Heart left ventricle (tissue), 16 donors: ENCODE results near the gene RXRB. TPM values are rescaled to one million over a fixed set of nuclear protein-coding genes. Genes with fewer than 3 reads are reported as not detected.
"Not testable (repeated sequence)": the region's sequence is repeated elsewhere in the genome, so short reads cannot be mapped to it uniquely, and the experiment has no call there.

ENCODE experiments used
- ATAC-seq, 4 donors: fragments of 200-7000 bp; cut with Tn5 transposase; one replicate each; pipeline ENCODE4 v1.9.1; 2020 to 2022; ENCODE audit warnings: moderate library complexity in 4 of 4, mild to moderate bottlenecking in 3 of 4, moderate number of reproducible peaks in 1 of 4
- DNase-seq, 5 donors: peaks; one replicate each; pipeline ENCODE4 v3.0.0-alpha.2; 2020
- H3K27ac ChIP-seq, 12 donors: fragments of 200-600 bp; sonication (generic) in 4 of 12; one replicate each; pipeline versions ENCODE4 v1.5.0 to v1.8.0; 2016 to 2022; ENCODE audit warnings: mild to moderate bottlenecking in 2 of 12
- H3K27me3 ChIP-seq, 9 donors: fragments of 200-600 bp; sonication (generic) in 2 of 9; one replicate each; pipeline versions ENCODE4 v1.5.1 to v1.8.0; 2016 to 2022; ENCODE audit warnings: mild to moderate bottlenecking in 3 of 9
- H3K36me3 ChIP-seq, 9 donors: fragments of 200-600 bp; sonication (generic) in 2 of 9; one replicate each; pipeline versions ENCODE4 v1.5.0 to v1.8.0; 2018 to 2022; ENCODE audit warnings: mild to moderate bottlenecking in 2 of 9
- H3K4me1 ChIP-seq, 12 donors: fragments of 200-600 bp; sonication (generic) in 4 of 12; one replicate each; pipeline versions ENCODE4 v1.5.0 to v1.8.0; 2016 to 2022; ENCODE audit warnings: mild to moderate bottlenecking in 3 of 12
- H3K4me3 ChIP-seq, 12 donors: fragments of 200-600 bp; sonication (generic) in 4 of 12; one replicate each; pipeline versions ENCODE4 v1.5.0 to v1.8.0; 2017 to 2022; ENCODE audit warnings: mild to moderate bottlenecking in 9 of 12, moderate library complexity in 4 of 12
- H3K9me3 ChIP-seq, 12 donors: fragments of 200-600 bp; sonication (generic) in 4 of 12; one replicate each; pipeline versions ENCODE4 v1.5.0 to v1.8.0; 2016 to 2022; ENCODE audit warnings: mild to moderate bottlenecking in 1 of 12
- POLR2A ChIP-seq, 2 donors: fragments of 450-650 bp; IDR thresholded peaks; one replicate each; pipeline ENCODE4 v1.6.1; 2017; ENCODE audit warnings: antibody characterized with exemption in 2 of 2, mild to moderate bottlenecking in 2 of 2, moderate library complexity in 2 of 2
- WGBS, 4 donors: extraction: QIAGEN DNeasy Blood & Tissue Kit in 2 of 4; methylation state at CpG; one replicate each; pipeline versions ENCODE4 v1.1.5 to v1.1.7; 2013 to 2018; 5-methylcytosine and 5-hydroxymethylcytosine counted together
- intact Hi-C, 10 donors: fragments of 100-400 bp; cut with DNase I; formaldehyde crosslinking; loops; one replicate each; pipeline versions ENCODE4 v1.11.1 to v1.14.2; 2022
- microRNA counts, 2 donors: library from miRNA; unstranded; fragments of <30 nt; microRNA quantifications; one replicate each; lab custom pipeline; 2016
- microRNA-seq, 4 donors: library from miRNA; unstranded; fragments of <30 nt; microRNA quantifications; one replicate each; pipeline versions ENCODE4 to v1.2.0, GENCODE V29; 2017 to 2020
- polyA plus RNA-seq, 2 donors: library from polyadenylated mRNA; stranded (reverse); fragments of 200-250 nt; gene quantifications; one replicate each; pipeline ENCODE4 v1.2.3, GENCODE V29; 2013
- total RNA-seq, 9 donors: library from RNA; depleted of rRNA in 2 of 9; stranded (reverse); fragments of >200 nt in 2 of 9; fragmentation: NEBNext Ultra II Directional in 3 of 9; extraction: Animal tissue kit (Norgen Biotek cat#: 25700) in 3 of 9; gene quantifications; one replicate each; pipeline versions ENCODE4 v1.1.0 to v1.2.4, GENCODE V29; 2016 to 2023
- TF ChIP-seq, protein P1 (sequence below), 12 donors: fragments of 200-600 bp; sonication (generic) in 4 of 12; IDR thresholded peaks; one replicate each; pipeline versions ENCODE4 v1.5.0 to v1.8.0; 2018 to 2022; ENCODE audit warnings: antibody characterized with exemption in 12 of 12, mild to moderate bottlenecking in 5 of 12
- donor health status: ischemic (EF 13 %, LVEDD 7.1; RV severe dilation, severe dysfunction).
- donor health status: healthy with polysubstance abuse.
- donor health status: DM: no; HTN: yes; CAD: no.
- donor health status: DM: no; HTN: no; CAD: no.
- donor health status: ischemic (EF 25% LVEDD 6.9; RV normal size, moderate dysfunction).
- donor health status: ischemic (EF 25% LVEDD 5.7; RV mildly dilated, moderate dysfunction).
- donor health status: healthy.
- donor health status: DM: yes; HTN: yes; CAD: no.
- donor health status: ischemic (EF 35%, LVEDD 5.7; RV mildly dilated, moderate dysfunction).
- donor health status: nonischemic (EF 11% LVEDD 7.7; RV severe dilation, severe dysfunction).
- donor health status: DM: yes; HTN: yes; CAD: no.
- donor health status: PGD.
- donor health status: ischemic (EF 29% LVEDD 5.4; RV normal size, mild dysfunction).
- donor health status: nonischemic (EF 23%, LVEDD 6.1; RV moderate dilation, normal function).

RXRB gene
- total and polyA plus RNA-seq, 11 donors, result 20.7 to 39.6 (median 29.8) TPM

DNA sequence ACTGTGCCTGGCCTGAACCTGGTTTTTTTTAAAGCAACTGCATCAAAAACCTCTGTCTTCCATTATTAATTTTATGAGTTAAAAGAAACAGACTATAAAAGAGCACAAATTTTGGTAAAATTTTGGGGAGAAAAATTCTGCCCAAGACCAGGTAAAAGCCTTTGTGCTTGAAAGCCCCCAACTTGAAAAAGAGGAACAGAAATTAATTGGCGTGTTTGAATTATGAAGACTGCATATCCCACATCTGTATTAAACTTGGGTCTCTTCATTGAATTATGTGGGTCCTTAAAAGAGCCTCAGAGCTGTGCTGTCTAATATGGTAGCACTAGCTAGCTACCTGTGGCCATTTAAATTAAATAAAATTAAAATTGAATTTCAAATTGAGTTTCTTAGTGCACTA, 49.4 kb downstream of the RXRB start:
- intact Hi-C loops, result no loop called here
- peaks cover 0 to 18% (median 10%) of the 10 kb centered on the region in 12 donors for H3K9me3 ChIP-seq

DNA sequence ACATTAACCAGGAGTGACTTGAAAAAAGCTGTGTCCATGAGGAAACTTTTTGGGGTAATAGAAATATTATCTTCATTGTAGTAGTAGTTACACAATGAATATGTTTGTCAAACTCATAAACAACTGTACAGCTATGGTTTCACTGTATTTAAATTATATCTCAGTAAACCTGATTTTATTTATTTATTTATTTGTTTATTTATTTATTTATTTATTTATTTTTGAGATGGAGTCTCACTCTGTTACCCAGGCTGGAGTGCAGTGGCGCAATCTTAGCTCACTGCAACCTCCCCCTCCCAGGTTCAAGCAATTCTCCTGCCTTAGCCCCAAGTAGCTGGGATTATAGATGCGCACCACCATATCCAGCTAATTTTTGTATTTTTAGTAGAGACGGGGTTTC, 49.9 kb downstream of the RXRB start:
- 82 to 96% (median 88%) methylated on average over 3 of the region's 3 CpGs for WGBS, 4 donors
- H3K27ac ChIP-seq, result not testable (repeated sequence)

More for the DNA sequence above, 49.4 kb downstream of the RXRB start:
- Histone ChIP-seq H3K27ac (no peak overlapping the region), H3K27me3 (peaks cover 0 to 15% (median 4%) of the 10 kb centered on the region in 9 donors), H3K36me3 (no peaks in the 10 kb centered on the region), H3K4me1 (no peaks in the 10 kb centered on the region), H3K4me3 (no peak overlapping the region)
- no peak for DNase-seq
- ATAC-seq, result no peak
- 83 to 86% (median 85%) methylated on average over 1 of the region's 1 CpG for WGBS, 4 donors
- TF ChIP-seq, protein P1, sequence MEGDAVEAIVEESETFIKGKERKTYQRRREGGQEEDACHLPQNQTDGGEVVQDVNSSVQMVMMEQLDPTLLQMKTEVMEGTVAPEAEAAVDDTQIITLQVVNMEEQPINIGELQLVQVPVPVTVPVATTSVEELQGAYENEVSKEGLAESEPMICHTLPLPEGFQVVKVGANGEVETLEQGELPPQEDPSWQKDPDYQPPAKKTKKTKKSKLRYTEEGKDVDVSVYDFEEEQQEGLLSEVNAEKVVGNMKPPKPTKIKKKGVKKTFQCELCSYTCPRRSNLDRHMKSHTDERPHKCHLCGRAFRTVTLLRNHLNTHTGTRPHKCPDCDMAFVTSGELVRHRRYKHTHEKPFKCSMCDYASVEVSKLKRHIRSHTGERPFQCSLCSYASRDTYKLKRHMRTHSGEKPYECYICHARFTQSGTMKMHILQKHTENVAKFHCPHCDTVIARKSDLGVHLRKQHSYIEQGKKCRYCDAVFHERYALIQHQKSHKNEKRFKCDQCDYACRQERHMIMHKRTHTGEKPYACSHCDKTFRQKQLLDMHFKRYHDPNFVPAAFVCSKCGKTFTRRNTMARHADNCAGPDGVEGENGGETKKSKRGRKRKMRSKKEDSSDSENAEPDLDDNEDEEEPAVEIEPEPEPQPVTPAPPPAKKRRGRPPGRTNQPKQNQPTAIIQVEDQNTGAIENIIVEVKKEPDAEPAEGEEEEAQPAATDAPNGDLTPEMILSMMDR (IDR thresholded peaks at IDR 0.05), result no peak
- TF ChIP-seq POLR2A (IDR thresholded peaks at IDR 0.05), result no peak

DNA sequence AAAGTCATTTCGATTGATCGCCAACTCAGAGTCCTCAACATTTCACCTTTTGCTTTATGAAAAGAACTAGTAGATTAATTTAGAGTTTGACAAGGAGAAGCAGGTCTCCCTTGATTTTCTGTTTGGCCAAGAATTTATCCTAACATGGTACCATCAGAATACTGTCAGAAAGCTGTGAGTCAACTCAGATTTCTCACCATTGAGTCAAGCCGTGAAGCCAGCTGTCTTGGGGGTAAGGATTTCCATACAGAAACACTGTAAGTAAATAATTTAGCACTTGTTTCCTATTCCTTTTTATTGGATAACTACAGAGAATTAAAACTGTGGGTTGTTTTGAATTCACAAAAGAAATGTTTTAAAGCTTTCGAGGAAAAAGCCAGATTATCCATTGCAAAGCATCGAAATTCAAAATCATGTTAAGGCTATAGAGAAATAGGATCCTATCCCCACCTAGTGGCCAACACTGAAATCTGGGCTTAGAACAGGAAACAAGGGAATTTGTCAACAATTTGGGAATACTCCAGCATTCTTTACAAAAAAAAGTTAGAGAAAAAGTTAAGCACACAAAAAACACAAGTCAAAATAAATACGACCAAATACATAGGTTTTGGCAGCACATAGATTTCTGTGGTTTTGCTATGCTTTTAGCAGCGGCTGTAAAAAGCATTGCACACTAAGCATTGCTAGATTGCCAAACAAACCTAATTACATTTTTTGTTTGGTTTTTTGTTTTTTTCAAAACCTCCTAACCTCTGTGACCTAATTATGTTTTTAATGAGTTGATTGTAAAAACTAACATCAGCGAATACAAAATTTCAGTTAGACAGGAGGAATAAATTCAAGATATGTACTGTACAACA, 52.4 kb downstream of the RXRB start:
- H3K4me3 ChIP-seq, result no peak overlapping the region
- H3K36me3 ChIP-seq, result no peaks in the 10 kb centered on the region
- no peak overlapping the region for H3K27ac ChIP-seq
- peaks cover 0 to 15% (median 4%) of the 10 kb centered on the region in 9 donors for H3K27me3 ChIP-seq
- TF ChIP-seq, protein P1 (IDR thresholded peaks at IDR 0.05), result peak; percentile 58 to 93 (median 72)
- no peak for TF ChIP-seq POLR2A (IDR thresholded peaks at IDR 0.05)
- DNase-seq (no peak), ATAC-seq (peak in 1 of 4 donors; percentile 54)
- intact Hi-C loops, result loop anchor here in 5 of 10 donors (1.0 to 5.0 kb wide), 5 partner anchors 29 to 136 kb away; no protein-coding TSS in a partner anchor
- 45 to 48% (median 47%) methylated on average over 8 of the region's 8 CpGs for WGBS, 4 donors
- H3K4me1 ChIP-seq, result peaks cover 0 to 7% (median 0%) of the 10 kb centered on the region in 12 donors
- H3K9me3 ChIP-seq, result peaks cover 0 to 18% (median 10%) of the 10 kb centered on the region in 12 donors

More for the DNA sequence above, 49.9 kb downstream of the RXRB start:
- peaks cover 0 to 15% (median 4%) of the 10 kb centered on the region in 9 donors for H3K27me3 ChIP-seq
- ATAC-seq, intact Hi-C loops, H3K4me1 ChIP-seq, DNase-seq, H3K36me3 ChIP-seq, H3K4me3 ChIP-seq: not testable (repeated sequence)
- H3K9me3 ChIP-seq, result peaks cover 0 to 18% (median 10%) of the 10 kb centered on the region in 12 donors

- intact Hi-C loops, result loop anchor here in 1 of 10 donors (5.0 kb wide), 1 partner anchor 127 kb away; no protein-coding TSS in a partner anchor
- Histone ChIP-seq H3K4me1 (peaks cover 0 to 10% (median 0%) of the 10 kb centered on the region in 12 donors), H3K4me3 (no peak overlapping the region), H3K27ac (no peak overlapping the region), H3K27me3 (peaks cover 0 to 25% (median 3%) of the 10 kb centered on the region in 9 donors), H3K9me3 (no peaks in the 10 kb centered on the region), H3K36me3 (no peaks in the 10 kb centered on the region)
- TF ChIP-seq, protein P1 (IDR thresholded peaks at IDR 0.05), result no peak
- no peak for TF ChIP-seq POLR2A (IDR thresholded peaks at IDR 0.05)
- ATAC-seq (peak in 2 of 4 donors; percentile 67 to 70), DNase-seq (no peak)
- 38 to 56% (median 52%) methylated on average over 1 of the region's 1 CpG for WGBS, 4 donors
These were observed 56.1 kb downstream of the RXRB start for GRCh38 chr6:33144373-33144772.

MicroRNA genes within 50 kb of the gene (microRNA counts, 767-probe panel; counts per million panel counts)
- microRNA hsa-miR-219-1-3p (lab: Ali Mortazavi, UCI) (71.6 to 309 counts per million in 2 donors), microRNA hsa-miR-219-5p (lab: Ali Mortazavi, UCI) (0 to 71.6 counts per million in 2 donors)

Small RNA genes within 50 kb of the gene (microRNA-seq; reads per million reads assigned to microRNA genes)
- 0 to 3.1 (median 1.2) reads per million in 4 donors for gene MIR219A1

Other genes starting within 250 kb of the RXRB start
- gene HLA-DMA, start 247.6 kb downstream of the RXRB start, total RNA-seq, result 100 to 1,000 TPM in 1 of 9 donors, 10 to 100 TPM in 6, 1 to 10 TPM in 2; 5.4 to 150 (median 16.2) TPM
- 10 to 100 TPM in 1 of 2 donors, 1 to 10 TPM in 1; 8.0 to 20.4 TPM for gene HLA-DMA, start 247.6 kb downstream of the RXRB start, polyA plus RNA-seq
- gene BRD2, start 232.1 kb downstream of the RXRB start, total RNA-seq, result 100 to 1,000 TPM in 2 of 9 donors, 10 to 100 TPM in 7; 56.8 to 107 (median 73.5) TPM
- 10 to 100 TPM; 61.9 to 67.8 TPM for gene BRD2, start 232.1 kb downstream of the RXRB start, polyA plus RNA-seq
- 10 to 100 TPM in 2 of 9 donors, 1 to 10 TPM in 4, under 1 TPM in 3; 0.44 to 32.4 (median 1.5) TPM for gene HLA-DOA, start 191.1 kb downstream of the RXRB start, total RNA-seq
- gene HLA-DOA, start 191.1 kb downstream of the RXRB start, polyA plus RNA-seq, result 1 to 10 TPM in 1 of 2 donors, under 1 TPM in 1; 0.78 to 1.2 TPM
- 100 to 1,000 TPM in 2 of 9 donors, 10 to 100 TPM in 7; 18.6 to 438 (median 51.0) TPM for gene HLA-DPA1, start 127.0 kb downstream of the RXRB start, total RNA-seq
- gene HLA-DPA1, start 127.0 kb downstream of the RXRB start, polyA plus RNA-seq, result 10 to 100 TPM; 18.2 to 23.5 TPM
- gene HLA-DPB1, start 124.7 kb downstream of the RXRB start, total RNA-seq, result 100 to 1,000 TPM in 2 of 9 donors, 10 to 100 TPM in 7; 16.6 to 346 (median 30.7) TPM
- 10 to 100 TPM; 25.0 to 30.1 TPM for gene HLA-DPB1, start 124.7 kb downstream of the RXRB start, polyA plus RNA-seq
- gene COL11A2, start 8.2 kb downstream of the RXRB start, total RNA-seq, result 1 to 10 TPM in 4 of 9 donors, under 1 TPM in 5; 0.42 to 2.3 (median 0.93) TPM
- gene COL11A2, start 8.2 kb downstream of the RXRB start, polyA plus RNA-seq, result 1 to 10 TPM in 1 of 2 donors, under 1 TPM in 1; 0.39 to 4.9 TPM
- gene SLC39A7, start 202 bp upstream of the RXRB start, total RNA-seq, result 10 to 100 TPM; 42.4 to 70.4 (median 55.3) TPM
- 100 to 1,000 TPM in 1 of 2 donors, 10 to 100 TPM in 1; 39.9 to 197 TPM for gene SLC39A7, start 202 bp upstream of the RXRB start, polyA plus RNA-seq
- 10 to 100 TPM; 15.8 to 31.7 (median 18.8) TPM for gene HSD17B8, start 4.0 kb upstream of the RXRB start, total RNA-seq
- 10 to 100 TPM; 16.7 to 17.9 TPM for gene HSD17B8, start 4.0 kb upstream of the RXRB start, polyA plus RNA-seq
- gene RING1, start 7.8 kb upstream of the RXRB start, total RNA-seq, result 10 to 100 TPM in 8 of 9 donors, 1 to 10 TPM in 1; 8.4 to 32.2 (median 27.3) TPM
- 10 to 100 TPM; 26.2 to 36.9 TPM for gene RING1, start 7.8 kb upstream of the RXRB start, polyA plus RNA-seq
- 10 to 100 TPM; 26.4 to 47.0 (median 34.2) TPM for gene VPS52, start 71.2 kb upstream of the RXRB start, total RNA-seq
- gene VPS52, start 71.2 kb upstream of the RXRB start, polyA plus RNA-seq, result 10 to 100 TPM; 25.1 to 33.0 TPM
- 1,000 to 10,000 TPM in 4 of 9 donors, 100 to 1,000 TPM in 5; 685 to 1,292 (median 971) TPM for gene RPS18, start 71.4 kb upstream of the RXRB start, total RNA-seq
- 1,000 to 10,000 TPM; 2,229 to 3,458 TPM for gene RPS18, start 71.4 kb upstream of the RXRB start, polyA plus RNA-seq
- gene B3GALT4, start 76.5 kb upstream of the RXRB start, total RNA-seq, result 10 to 100 TPM in 2 of 9 donors, 1 to 10 TPM in 7; 7.3 to 13.8 (median 9.1) TPM
- gene B3GALT4, start 76.5 kb upstream of the RXRB start, polyA plus RNA-seq, result 1 to 10 TPM; 7.4 to 8.7 TPM
- gene WDR46, start 88.6 kb upstream of the RXRB start, total RNA-seq, result 10 to 100 TPM; 12.2 to 39.5 (median 21.4) TPM
- gene WDR46, start 88.6 kb upstream of the RXRB start, polyA plus RNA-seq, result 10 to 100 TPM; 20.8 to 41.0 TPM
- gene PFDN6, start 88.9 kb upstream of the RXRB start, total RNA-seq, result 10 to 100 TPM; 29.2 to 62.2 (median 43.2) TPM
- 100 to 1,000 TPM; 243 to 287 TPM for gene PFDN6, start 88.9 kb upstream of the RXRB start, polyA plus RNA-seq
- 10 to 100 TPM; 39.3 to 61.1 (median 48.4) TPM for gene RGL2, start 98.3 kb upstream of the RXRB start, total RNA-seq
- 10 to 100 TPM; 34.9 to 67.8 TPM for gene RGL2, start 98.3 kb upstream of the RXRB start, polyA plus RNA-seq
- 100 to 1,000 TPM in 5 of 9 donors, 10 to 100 TPM in 4; 51.6 to 248 (median 107) TPM for gene TAPBP, start 113.4 kb upstream of the RXRB start, total RNA-seq
- 10 to 100 TPM; 28.3 to 36.9 TPM for gene TAPBP, start 113.4 kb upstream of the RXRB start, polyA plus RNA-seq
- gene ZBTB22, start 117.1 kb upstream of the RXRB start, total RNA-seq, result 10 to 100 TPM; 10.9 to 22.1 (median 14.0) TPM
- 10 to 100 TPM in 1 of 2 donors, 1 to 10 TPM in 1; 7.5 to 15.5 TPM for gene ZBTB22, start 117.1 kb upstream of the RXRB start, polyA plus RNA-seq
- 10 to 100 TPM; 15.6 to 46.4 (median 18.7) TPM for gene DAXX, start 122.3 kb upstream of the RXRB start, total RNA-seq
- gene DAXX, start 122.3 kb upstream of the RXRB start, polyA plus RNA-seq, result 10 to 100 TPM; 13.8 to 30.8 TPM
- gene KIFC1, start 191.2 kb upstream of the RXRB start, total RNA-seq, result 1 to 10 TPM in 3 of 9 donors, under 1 TPM in 3, not detected in 3; 0.39 to 7.0 (median 1.0) TPM
- under 1 TPM; 0.04 to 0.30 TPM for gene KIFC1, start 191.2 kb upstream of the RXRB start, polyA plus RNA-seq
- gene PHF1, start 210.3 kb upstream of the RXRB start, total RNA-seq, result 10 to 100 TPM; 43.0 to 82.1 (median 47.3) TPM
- gene PHF1, start 210.3 kb upstream of the RXRB start, polyA plus RNA-seq, result 10 to 100 TPM; 54.0 to 77.0 TPM
- gene CUTA, start 217.4 kb upstream of the RXRB start, total RNA-seq, result 100 to 1,000 TPM in 8 of 9 donors, 10 to 100 TPM in 1; 99.3 to 142 (median 120) TPM
- gene CUTA, start 217.4 kb upstream of the RXRB start, polyA plus RNA-seq, result 100 to 1,000 TPM; 139 to 142 TPM
- 1 to 10 TPM; 2.4 to 9.9 (median 4.4) TPM for gene SYNGAP1, start 219.4 kb upstream of the RXRB start, total RNA-seq
- gene SYNGAP1, start 219.4 kb upstream of the RXRB start, polyA plus RNA-seq, result 1 to 10 TPM; 5.0 to 5.8 TPM